Activated naive CD4-positive, alpha-beta T cell (primary cell): Measurements from ENCODE around the gene PKDREJ.
A peak's percentile ranks its signal among the peaks of the same experiment; 100 is the strongest.
"Not testable (repeated sequence)": the region's sequence is repeated elsewhere in the genome, so short reads cannot be mapped to it uniquely, and the experiment has no call there.

ENCODE experiments used
- DNase-seq, 4 experiments: peaks; one replicate each; lab custom pipeline; 2025; lab: John Stamatoyannopoulos, UW

Gene PKDREJ

GRCh38 chr22:46264520-46264919 lies 1.4 kb upstream of the PKDREJ start:
- DNase-seq: not testable (repeated sequence)

GRCh38 chr22:46262449-46263215 lies 511 bp downstream of the PKDREJ start:
- DNase-seq: no peak

- DNase-seq: no peak
These were observed 3.1 kb downstream of the PKDREJ start for GRCh38 chr22:46260038-46260437.

GRCh38 chr22:46259374-46259773 lies 3.8 kb downstream of the PKDREJ start:
- no peak for DNase-seq

- no peak for DNase-seq
These were observed 6.7 kb downstream of the PKDREJ start for GRCh38 chr22:46256358-46256958.

- no peak for DNase-seq
These were observed 11.2 kb downstream of the PKDREJ start for GRCh38 chr22:46251816-46252380.

- DNase-seq: no peak
These were observed 11.9 kb downstream of the PKDREJ start for GRCh38 chr22:46251266-46251665.

- DNase-seq: no peak
These were observed 12.4 kb downstream of the PKDREJ start for GRCh38 chr22:46250783-46251125.

GRCh38 chr22:46250035-46250782 lies 12.9 kb downstream of the PKDREJ start, which contains the start of gene CDPF1:
TSS of gene CDPF1 (minus strand) at chr22:46250293. CDS start at chr22:46248284, 2,009 bp downstream.
- DNase-seq: peak; percentile 79 to 91 (median 83)

- DNase-seq: no peak
These were observed 15.6 kb downstream of the PKDREJ start for GRCh38 chr22:46247443-46247975.

- DNase-seq: no peak
These were observed 17.0 kb downstream of the PKDREJ start for GRCh38 chr22:46246178-46246577.

GRCh38 chr22:46245511-46245910 lies 17.6 kb downstream of the PKDREJ start:
- no peak for DNase-seq

- no peak for DNase-seq
These were observed 18.4 kb downstream of the PKDREJ start for GRCh38 chr22:46244771-46245170.

GRCh38 chr22:46242076-46242475 lies 21.1 kb downstream of the PKDREJ start:
- DNase-seq: no peak

- DNase-seq: no peak
These were observed 21.6 kb downstream of the PKDREJ start for GRCh38 chr22:46241396-46242007.

- DNase-seq: no peak
These were observed 22.2 kb downstream of the PKDREJ start for GRCh38 chr22:46240907-46241306.

- no peak for DNase-seq
These were observed 22.6 kb downstream of the PKDREJ start for GRCh38 chr22:46240506-46240905.

- DNase-seq: no peak
These were observed 23.1 kb downstream of the PKDREJ start for GRCh38 chr22:46240073-46240472.

GRCh38 chr22:46239261-46240048 lies 23.7 kb downstream of the PKDREJ start:
- no peak for DNase-seq

GRCh38 chr22:46238541-46238940 lies 24.6 kb downstream of the PKDREJ start:
- DNase-seq: no peak
